Fibroblast of lung (primary cell): ENCODE results near the gene ACY1.

Experiments
- EZH2 ChIP-seq: IDR thresholded peaks from 2 replicates; pipeline ENCODE4 v1.5.1; 2012; ENCODE audit warnings: low read length, control low read depth, mild to moderate bottlenecking; ENCODE audit errors: missing control alignments
- TF ChIP-seq, protein P1 (sequence below), 2 donors: IDR thresholded peaks in 1 of 2; conservative IDR thresholded peaks in 1 of 2; 1 replicate in 1 of 2; 2 replicates in 1 of 2; pipeline ENCODE4 v1.5.1; 2011 to 2012; ENCODE audit warnings: low read length in 2 of 2, control low read depth in 1 of 2, inconsistent platforms in 1 of 2, low read depth in 1 of 2, mild to moderate bottlenecking in 1 of 2

DNA sequence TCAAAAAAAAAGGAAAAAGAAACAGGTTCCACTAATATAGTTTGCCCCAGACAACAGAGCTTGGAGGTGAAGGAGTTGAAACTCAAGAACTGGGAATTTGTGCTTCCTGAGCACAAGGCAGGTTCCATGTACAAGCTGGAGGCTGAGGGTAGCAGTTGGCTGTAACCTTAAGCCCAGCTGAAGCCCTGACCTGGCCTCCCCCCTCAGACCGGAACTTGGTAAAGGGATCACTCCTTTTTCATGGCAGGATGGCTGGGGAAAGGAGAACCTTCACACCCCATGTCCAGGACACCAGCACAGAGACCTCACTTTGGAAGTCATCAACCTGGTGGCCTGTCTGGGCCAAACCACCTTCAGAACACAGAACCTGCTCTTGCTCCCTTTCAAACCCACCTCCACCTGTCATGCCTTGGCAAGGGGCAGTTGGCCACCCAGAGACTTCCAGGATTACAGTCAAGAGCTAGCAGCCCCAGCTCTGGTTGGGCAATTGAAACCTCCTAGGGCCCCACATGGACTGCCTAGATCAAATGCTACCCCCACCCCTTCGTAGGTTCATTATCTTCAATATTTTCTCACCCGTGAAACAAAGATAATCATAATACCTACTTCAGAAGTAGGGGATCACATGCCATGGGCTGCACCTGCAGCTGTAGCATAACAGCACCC, 8.8 kb downstream of the ACY1 start:
- TF ChIP-seq EZH2: no peak
- TF ChIP-seq, protein P1, sequence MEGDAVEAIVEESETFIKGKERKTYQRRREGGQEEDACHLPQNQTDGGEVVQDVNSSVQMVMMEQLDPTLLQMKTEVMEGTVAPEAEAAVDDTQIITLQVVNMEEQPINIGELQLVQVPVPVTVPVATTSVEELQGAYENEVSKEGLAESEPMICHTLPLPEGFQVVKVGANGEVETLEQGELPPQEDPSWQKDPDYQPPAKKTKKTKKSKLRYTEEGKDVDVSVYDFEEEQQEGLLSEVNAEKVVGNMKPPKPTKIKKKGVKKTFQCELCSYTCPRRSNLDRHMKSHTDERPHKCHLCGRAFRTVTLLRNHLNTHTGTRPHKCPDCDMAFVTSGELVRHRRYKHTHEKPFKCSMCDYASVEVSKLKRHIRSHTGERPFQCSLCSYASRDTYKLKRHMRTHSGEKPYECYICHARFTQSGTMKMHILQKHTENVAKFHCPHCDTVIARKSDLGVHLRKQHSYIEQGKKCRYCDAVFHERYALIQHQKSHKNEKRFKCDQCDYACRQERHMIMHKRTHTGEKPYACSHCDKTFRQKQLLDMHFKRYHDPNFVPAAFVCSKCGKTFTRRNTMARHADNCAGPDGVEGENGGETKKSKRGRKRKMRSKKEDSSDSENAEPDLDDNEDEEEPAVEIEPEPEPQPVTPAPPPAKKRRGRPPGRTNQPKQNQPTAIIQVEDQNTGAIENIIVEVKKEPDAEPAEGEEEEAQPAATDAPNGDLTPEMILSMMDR (conservative IDR thresholded peaks at IDR 0.05 in 1 of 2, IDR thresholded peaks at IDR 0.05 in 1 of 2; ENCODE audit: low read depth in 1 of 2, low read length in 2 of 2): no peak
